ENCODE data around the gene CCDC121.
"Not testable (repeated sequence)": the region's sequence is repeated elsewhere in the genome, so short reads cannot be mapped to it uniquely, and the experiment has no call there.

CCDC121 gene

GRCh38 chr2:27634291-27634690, 5.5 kb upstream of the CCDC121 start:
- no peak for DNase-seq

DNA sequence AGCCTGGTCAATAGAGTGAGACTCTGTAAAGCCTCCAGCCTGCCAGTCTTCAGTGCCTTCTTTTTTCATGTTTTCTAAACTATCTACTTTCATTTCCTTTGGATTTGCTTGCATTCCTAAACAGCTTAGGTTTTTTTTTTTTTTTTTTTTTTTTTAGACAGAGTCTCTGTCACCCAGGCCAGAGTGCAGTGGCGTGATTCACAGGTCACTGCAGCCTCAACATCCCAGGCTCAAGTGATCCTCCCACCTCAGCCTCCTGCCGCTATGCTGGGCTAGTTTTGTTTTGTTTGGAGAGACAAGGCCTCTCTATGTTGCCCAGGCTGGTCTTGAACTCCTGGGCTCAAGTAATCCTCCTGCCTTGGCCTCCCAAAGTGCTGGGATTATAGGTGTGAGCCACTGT, 1.4 kb upstream of the CCDC121 start:
- DNase-seq: not testable (repeated sequence)

GRCh38 chr2:27627963-27628766, 647 bp downstream of the CCDC121 start:
- no peak for DNase-seq

- not testable (repeated sequence) for DNase-seq
Observed at GRCh38 chr2:27626921-27627320, 1.9 kb downstream of the CCDC121 start.

- DNase-seq: not testable (repeated sequence)
Observed at GRCh38 chr2:27626323-27626722, 2.5 kb downstream of the CCDC121 start.

DNA sequence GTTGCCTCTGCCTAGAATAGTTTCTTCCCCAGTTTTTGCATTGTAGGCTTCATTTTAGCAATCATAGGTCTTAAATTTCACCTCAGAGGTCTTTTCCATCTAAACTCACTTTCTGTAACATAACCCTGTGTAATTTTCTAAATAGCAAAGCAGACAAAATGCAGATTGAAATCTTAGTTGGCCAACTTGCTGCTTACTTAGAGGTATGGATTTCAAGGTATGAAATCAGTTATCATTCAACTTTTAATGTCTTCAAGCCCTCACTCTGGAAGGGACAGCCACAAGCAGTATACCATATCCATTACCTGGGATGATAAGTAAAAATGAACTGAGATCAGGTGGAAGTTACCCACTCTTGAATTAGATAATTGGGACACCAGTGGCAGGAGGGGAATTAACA, 3.9 kb downstream of the CCDC121 start:
- no peak for DNase-seq

DNA sequence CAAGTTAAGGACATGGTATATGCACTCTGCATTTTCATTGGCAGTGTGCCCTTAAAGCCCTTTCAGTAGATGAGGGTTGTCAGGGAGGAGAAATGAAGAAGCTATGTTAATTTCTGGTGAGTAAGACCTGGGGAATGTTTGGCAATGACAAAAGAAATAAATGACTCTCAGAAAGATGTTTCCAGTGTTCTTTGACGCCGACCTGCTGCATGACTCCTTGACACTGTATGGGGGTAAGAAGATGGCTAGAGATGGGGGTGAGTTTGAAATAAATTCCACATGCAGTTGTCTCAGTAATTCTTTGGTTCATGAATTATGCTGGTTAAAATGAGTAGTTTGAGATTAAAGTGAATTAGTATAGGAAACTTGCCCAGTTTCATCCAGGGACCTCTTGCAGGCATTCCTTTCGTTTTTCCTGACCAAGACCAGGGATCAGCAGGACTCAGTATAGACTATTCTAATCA, 5.9 kb downstream of the CCDC121 start:
- DNase-seq: no peak

- no peak for DNase-seq
Observed at GRCh38 chr2:27621524-27621923, 7.3 kb downstream of the CCDC121 start.

- no peak for DNase-seq
Observed at GRCh38 chr2:27615316-27615715, 13.5 kb downstream of the CCDC121 start.

DNA sequence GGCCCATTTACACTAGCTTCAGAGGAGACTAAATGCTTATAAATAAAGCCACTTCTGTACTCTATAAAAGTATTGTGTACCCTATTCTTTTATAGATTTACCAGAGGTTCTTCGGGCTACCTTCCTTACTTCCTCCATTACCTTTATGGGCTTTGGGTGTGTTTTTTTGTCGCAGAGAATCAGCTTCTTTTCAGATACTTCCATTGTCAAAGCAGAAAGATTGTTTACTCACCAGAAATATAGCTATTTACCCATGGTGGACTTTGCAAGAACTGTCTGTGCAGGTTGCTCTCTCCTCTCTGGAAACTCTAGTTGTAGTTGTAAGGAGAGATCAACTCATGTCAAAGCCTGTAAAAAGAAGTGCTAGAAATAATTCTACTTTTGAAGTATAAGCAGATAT, 14.8 kb downstream of the CCDC121 start:
- no peak for DNase-seq

DNA sequence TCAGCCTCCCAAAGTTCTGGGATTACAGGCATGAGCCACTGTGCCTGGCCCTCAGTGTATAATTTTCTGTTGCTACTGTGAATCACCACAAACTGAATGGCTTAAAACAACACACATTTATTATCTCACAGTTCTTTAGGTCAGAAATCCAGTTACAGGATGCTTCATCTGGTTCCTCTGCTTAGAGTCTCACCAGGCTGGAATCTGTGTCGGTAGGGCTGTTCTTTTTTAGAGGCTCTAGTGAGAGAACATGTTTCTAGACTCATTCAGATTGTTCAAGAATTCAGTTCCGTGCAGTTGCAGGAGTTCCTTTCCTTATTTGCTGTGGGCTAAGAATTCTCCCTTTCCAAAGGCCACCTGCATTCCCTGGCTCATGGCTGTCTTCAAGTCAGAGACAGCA, 22.2 kb downstream of the CCDC121 start:
- no peak for DNase-seq

GRCh38 chr2:27596627-27597026, 32.2 kb downstream of the CCDC121 start:
- DNase-seq: no peak

- not testable (repeated sequence) for DNase-seq
Observed at GRCh38 chr2:27595412-27595811, 33.4 kb downstream of the CCDC121 start.

DNA sequence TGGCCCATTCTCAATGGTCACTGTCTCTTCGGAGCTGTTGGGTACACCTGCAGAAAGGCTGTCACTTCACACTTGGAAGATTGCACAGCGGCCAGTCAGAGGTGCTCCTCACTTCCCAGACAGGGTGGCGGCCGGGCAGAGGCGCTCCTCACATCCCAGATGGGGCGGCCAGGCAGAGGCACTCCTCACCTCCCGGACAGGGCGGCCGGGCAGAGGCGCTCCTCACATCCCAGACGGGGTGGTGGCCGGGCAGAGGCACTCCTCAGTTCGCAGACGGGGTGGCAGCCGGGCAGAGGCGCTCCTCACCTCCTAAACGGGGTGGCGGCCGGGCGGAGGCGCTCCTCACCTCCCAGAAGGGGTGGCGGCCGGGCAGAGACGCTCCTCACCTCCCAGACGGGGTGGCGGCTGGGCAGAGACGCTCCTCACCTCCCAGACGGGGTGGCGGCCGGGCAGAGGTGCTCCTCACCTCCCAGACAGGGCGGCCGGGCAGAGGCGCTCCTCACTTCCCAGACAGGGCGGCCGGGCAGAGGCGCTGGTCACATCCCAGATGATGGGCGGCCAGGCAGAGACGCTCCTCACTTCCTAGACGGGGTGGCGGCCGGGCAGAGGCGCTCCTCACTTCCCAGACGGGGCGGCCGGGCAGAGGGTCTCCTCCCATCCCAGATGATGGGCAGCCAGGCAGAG, 34.6 kb downstream of the CCDC121 start:
- DNase-seq: not testable (repeated sequence)

- DNase-seq: no peak
Observed at GRCh38 chr2:27593240-27593639, 35.6 kb downstream of the CCDC121 start.

DNA sequence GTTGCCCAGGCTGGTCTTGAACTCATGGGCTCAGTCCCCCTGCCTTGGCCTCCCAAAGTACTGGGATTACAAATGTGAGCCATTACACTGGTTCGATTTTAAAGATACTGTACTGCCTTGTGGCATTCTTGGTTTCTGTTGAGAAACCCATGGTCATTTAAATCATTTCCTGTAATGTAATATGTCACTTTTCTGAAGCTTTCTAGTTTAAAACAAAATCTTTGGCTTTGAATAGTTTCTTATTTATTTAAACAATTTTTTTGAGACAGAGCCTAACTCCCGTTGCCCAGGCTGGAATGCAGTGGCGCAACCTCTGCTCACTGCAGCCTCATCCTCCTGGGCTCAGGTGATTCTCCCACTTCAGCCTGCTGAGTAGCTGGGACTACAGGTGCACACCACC, 37.1 kb downstream of the CCDC121 start:
- DNase-seq: no peak

DNA sequence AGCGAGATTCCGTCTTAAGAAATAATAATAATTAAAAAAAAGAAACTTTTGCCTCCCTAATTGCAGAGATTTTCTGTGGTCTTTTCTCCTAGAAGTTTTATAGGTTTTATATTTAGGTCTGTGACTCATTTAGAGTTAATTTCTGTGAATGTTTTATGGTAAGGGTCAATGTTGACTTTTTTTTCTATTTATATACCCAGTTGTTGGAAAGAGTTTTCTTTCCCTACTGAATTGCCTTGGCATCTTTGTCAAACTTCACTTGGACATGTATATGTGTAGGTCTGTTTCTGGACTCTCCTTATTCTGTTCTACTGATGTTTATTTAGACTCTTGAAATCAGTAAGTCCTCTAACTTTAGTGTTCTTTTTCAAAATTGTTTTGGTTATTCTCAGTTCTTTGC, 40.5 kb downstream of the CCDC121 start:
- no peak for DNase-seq

GRCh38 chr2:27587025-27587424, 41.8 kb downstream of the CCDC121 start:
- no peak for DNase-seq

DNA sequence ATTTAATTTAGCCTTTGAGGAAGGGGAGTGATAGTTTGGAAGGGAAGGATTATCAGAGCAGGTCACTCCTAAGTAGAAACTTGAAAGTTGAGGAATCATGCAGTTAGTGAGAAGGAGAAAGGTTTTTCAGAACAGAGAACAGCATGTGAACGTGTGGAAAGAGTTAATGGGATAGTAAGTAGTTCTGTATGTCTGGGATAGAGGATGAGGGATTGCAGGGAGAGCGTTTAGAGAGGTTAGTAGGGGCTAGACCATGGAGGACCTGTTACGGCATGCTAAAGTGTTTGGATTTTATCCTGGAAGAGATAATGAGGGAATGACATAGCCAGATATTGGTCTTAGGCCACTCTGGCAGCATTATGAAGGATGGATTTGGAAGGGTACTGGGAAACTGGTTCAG, 44.2 kb downstream of the CCDC121 start:
- no peak for DNase-seq

- no peak for DNase-seq
Observed at GRCh38 chr2:27583390-27583915, 45.4 kb downstream of the CCDC121 start.

DNA sequence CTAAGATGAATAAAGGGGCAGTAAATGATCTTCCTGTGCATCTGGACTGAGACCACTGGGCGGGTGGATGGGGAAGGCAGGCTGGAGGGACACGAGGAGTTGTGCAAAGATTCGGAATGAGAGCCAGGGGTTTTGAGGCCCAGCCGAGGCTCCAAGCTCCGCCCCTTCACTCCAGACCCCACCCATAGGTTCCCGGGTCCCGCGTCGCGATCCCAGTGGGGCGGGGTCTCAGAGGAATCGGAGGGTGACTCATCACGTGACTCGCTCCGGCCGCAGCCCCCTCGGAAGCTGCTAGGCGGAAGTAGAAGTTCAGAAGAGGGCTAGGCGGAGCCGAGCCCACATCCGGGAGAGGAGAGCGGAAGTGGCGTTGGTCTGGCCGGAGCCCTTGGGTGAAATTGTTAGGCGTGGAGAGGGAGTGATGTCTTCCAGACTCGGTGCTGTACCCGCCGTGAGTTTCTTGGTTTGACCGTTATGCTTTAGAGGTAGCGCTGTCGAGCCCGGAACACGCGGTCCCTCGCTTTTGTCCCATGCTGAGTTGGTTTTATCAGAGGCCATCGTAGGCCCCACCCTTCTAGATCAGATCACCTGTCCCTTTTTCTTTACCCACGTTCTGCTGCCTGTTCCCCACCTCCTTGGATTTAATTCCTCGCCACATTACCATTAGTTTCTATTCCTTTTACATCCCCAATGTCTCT, 46.0 kb downstream of the CCDC121 start, which contains the start of gene ZNF512:
Gene ZNF512 (plus strand): TSS at position 348 of the 695 bp plus-strand sequence. CDS start 71 bp downstream, at position 419.
- peak; percentile 78 for DNase-seq

DNA sequence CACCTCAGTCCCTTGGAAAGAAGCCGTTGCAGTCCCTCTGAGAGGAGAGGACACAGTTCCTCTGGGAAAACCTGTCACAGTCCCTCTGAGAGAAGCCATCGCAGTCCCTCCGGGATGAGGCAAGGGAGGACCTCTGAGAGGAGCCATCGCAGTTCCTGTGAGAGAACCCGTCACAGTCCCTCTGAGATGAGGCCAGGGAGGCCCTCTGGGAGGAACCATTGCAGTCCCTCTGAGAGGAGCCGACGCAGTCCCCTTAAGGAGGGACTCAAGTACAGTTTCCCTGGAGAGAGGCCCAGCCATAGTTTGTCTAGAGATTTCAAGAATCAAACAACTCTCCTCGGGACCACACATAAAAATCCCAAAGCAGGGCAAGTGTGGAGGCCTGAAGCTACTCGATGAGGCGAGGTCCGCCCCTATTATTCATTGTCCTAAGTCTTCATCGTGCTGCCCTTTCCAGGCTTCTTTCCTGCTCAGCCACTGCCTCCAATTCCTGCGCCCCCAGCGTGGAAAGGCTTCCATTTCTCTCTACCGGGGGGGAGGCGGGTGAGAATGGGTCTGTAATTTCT, 46.6 kb downstream of the CCDC121 start:
- no peak for DNase-seq

All from NK-92 treated with Interleukin-12 subunit alpha and Interleukin-12 subunit beta, amount 100 ng/mL, for 24 hours (cell line).